ENCODE measurements around the gene TMEM183A.

DNA sequence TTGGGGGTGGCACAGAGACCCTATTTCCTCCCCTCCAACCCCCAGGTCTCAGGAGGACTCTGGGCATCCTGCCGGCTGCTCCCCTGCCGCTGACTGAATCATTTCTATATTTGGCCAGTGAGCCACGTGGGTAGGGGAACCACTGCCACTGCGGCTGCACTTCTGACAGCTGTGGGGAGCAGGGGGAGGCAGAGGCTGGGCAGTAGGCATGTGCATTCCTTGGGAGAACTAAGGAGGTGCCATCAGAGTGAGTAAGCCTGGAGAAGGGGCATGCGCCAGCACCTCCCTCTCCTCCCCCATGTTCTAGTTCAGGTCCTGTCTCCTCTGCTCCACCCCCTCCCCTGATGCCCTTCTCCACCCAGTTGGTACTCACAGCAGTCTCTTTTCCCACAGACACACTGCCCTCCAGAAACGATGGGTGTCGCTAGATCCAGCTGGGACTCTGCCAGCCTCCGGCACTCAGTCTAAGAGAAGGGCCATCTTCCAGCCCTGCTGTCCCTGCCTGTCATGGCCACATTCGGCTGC is 31.1 kb downstream of the TMEM183A start:
- TF ChIP-seq, protein P1, sequence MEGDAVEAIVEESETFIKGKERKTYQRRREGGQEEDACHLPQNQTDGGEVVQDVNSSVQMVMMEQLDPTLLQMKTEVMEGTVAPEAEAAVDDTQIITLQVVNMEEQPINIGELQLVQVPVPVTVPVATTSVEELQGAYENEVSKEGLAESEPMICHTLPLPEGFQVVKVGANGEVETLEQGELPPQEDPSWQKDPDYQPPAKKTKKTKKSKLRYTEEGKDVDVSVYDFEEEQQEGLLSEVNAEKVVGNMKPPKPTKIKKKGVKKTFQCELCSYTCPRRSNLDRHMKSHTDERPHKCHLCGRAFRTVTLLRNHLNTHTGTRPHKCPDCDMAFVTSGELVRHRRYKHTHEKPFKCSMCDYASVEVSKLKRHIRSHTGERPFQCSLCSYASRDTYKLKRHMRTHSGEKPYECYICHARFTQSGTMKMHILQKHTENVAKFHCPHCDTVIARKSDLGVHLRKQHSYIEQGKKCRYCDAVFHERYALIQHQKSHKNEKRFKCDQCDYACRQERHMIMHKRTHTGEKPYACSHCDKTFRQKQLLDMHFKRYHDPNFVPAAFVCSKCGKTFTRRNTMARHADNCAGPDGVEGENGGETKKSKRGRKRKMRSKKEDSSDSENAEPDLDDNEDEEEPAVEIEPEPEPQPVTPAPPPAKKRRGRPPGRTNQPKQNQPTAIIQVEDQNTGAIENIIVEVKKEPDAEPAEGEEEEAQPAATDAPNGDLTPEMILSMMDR (IDR thresholded peaks at IDR 0.05): no peak
- no peak for TF ChIP-seq POLR2A (IDR thresholded peaks at IDR 0.05)
